Measurements from ENCODE around the gene ATP13A2.
"Not testable (repeated sequence)": the region's sequence is repeated elsewhere in the genome, so short reads cannot be mapped to it uniquely, and the experiment has no call there.

ATP13A2 gene

DNA sequence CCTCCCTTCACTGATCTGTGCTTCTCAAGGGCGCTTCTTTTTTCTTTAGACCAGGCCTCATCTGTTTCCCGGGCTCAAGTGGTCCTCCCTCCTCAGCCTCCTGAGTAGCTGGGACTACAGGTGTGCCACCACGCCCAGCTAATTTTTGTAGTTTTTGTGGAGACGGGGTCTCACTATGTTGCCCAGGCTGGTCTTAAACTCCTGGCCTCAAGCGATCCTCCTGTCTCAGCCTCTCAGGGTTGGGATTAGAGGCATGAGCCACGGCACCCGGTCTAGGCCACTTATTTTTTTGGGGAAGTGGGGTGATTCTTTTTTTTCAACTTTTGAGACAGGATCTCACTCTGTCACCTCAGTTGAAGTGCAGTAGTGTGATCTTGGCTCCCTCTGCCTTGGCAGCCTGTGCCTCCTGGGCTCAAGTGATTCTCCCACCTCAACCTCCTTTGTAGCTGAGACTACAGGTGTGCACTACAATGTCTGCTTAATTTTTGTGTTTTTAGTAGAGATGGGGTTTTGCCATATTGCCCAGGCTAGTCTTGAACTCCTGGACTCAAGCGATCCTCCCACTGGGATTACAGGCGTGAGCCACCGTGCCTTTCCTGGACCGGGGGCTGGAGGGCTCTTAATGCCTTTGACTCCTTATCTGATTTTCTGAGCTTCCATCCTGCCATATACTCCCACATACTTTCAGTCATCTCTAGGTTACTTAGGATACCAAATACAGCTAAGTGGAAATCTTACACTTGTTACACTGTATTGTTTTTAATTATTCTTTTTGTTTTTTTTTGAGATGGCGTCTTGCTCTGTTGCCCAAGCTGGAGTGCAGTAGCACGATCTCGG is 50.2 kb downstream of the ATP13A2 start:
- DNase-seq (ENCODE audit: low read depth in 2 of 2): no peak

DNA sequence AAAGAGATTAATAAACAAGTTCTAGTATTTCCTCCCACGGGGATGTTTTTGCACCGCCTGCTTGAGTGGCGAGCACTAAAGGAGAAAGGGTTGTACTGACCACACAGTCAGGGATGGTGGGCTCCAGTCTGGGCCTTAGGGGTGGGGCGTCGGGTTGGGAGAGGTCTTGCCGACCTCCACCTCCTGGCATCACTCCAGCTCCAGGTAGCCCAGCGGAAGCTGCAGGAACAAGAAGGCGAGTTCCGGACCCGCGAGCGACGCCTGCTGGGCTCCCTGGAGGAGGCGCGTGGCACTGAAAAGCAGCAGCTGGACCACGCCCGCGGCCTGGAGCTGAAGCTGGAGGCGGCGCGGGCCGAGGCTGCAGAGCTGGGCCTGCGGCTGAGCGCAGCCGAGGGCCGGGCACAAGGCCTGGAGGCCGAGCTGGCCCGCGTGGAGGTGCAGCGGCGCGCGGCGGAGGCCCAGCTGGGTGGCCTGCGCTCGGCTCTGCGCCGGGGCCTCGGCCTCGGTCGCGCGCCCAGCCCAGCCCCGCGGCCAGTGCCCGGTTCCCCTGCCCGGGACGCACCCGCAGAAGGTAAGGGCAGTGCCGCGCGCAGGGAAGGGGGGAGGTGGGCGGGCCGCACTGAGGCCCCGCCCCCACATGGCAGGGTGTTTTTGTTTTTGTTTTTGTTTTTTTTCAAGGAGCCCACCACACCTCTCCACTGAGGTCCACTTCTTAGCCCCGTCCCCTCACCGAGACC is 51.0 kb downstream of the ATP13A2 start:
- peak; percentile 42 to 46 for DNase-seq (ENCODE audit: low read depth in 2 of 2)

DNA sequence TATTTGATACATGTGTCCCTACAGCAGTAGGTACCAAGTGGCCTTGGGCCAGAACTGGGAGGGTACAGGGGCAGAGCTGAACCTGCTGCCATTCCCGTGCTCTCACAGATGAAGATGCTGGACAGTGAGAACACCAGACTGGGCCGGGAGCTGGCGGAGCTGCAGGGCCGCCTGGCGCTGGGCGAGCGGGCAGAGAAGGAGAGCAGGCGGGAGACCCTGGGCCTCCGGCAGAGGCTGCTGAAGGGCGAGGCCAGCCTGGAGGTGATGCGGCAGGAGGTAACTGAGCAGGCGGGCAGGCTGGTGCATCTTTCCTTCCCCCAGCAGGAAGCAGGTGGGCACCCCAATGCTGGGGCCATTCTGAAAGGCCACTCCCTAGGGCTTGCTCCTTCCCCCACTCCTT is 53.3 kb downstream of the ATP13A2 start:
- no peak for DNase-seq (ENCODE audit: low read depth in 2 of 2)

DNA sequence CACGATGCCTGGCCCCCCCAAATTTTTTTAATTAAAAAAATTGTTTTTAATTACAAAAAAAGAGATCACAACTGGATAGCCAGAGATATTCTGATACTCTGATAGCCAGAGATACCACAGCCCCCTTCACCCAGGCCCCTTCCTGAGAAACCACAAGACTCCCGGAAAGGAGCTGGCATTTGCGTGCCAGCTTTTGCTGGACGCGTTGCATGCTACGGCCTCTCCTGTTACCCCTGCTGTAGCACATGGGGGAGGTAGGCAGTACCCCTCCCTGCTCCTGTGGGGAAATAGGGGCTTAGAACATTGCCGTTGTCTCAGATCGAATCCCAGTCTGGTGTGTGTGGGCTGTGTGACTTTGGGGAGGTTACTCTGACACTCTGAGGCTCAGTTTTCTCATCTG is 54.0 kb downstream of the ATP13A2 start:
- DNase-seq (ENCODE audit: low read depth in 2 of 2): no peak

DNA sequence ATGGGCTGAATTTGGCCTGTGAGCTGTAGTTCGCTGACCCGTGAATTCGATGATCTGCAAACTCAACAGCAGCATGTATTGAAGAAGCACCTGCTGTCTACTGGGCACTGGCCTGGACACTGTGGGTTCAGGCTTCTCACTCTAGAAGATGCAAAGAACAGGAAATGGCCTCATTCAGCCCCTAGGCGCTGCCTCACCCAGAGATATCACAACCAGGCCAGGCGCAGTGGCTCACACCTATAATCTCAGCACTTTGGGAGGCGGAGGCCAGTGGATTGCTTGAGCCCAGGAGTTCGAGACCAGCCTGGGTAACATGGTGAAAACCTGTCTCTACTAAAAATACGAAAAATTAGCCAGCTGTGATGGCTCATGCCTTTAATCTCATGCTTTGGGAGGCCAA is 55.0 kb downstream of the ATP13A2 start:
- no peak for DNase-seq (ENCODE audit: low read depth in 2 of 2)

DNA sequence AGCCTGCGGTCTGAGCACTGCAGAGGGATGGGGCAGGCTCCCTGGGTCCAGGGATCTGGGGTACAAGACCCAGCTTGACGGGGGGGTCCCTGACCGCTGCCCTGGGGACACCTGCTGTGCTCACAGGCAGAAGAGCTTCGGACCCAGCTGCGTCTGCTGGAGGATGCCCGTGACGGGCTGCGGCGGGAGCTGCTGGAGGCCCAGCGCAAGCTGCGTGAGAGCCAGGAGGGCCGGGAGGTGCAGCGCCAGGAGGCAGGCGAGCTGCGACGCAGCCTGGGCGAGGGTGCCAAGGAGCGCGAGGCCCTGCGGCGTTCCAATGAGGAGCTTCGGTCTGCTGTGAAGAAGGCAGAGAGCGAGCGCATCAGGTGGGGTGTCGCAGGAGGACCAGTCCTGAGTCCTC is 56.5 kb downstream of the ATP13A2 start:
- DNase-seq (ENCODE audit: low read depth in 2 of 2): no peak

DNA sequence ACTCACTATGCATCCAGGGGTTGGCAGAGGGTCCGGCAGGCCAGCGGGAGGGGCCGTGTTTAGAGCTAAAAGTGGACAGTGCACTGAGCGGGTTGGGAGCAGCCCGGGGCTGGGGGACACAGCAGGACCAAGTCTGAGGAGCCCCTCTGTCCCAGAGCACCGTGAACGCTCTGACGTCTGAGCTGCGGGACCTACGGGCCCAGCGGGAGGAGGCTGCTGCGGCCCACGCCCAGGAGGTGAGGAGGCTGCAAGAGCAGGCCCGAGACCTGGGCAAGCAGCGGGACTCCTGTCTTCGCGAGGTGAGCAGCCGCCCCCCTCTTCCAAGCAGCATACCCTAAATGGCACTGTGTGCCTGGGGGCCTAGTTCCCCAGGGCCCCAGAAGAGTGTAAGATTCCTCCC is 57.1 kb downstream of the ATP13A2 start:
- DNase-seq (ENCODE audit: low read depth in 2 of 2): no peak

DNA sequence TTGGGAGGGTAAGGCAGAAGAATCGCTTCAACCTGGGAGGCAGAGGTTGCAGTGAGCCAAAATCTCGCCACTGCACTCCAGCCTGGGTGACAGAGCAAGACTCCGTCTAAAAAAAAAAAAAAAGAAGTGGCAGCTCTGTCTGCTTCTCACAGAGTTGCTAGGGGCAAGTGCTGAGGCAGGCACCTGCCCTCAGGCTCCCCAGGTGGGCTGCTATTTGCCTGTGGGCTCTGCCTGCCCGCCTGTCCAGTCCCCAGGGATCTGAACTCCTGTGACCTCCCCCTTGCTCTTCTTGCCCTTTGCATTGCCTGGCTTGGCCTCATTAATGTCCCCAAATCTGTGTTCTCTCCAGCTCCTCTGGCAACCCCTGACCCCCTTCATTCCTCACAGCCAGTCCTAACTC is 59.4 kb downstream of the ATP13A2 start:
- not testable (repeated sequence) for DNase-seq (ENCODE audit: low read depth in 2 of 2)

DNA sequence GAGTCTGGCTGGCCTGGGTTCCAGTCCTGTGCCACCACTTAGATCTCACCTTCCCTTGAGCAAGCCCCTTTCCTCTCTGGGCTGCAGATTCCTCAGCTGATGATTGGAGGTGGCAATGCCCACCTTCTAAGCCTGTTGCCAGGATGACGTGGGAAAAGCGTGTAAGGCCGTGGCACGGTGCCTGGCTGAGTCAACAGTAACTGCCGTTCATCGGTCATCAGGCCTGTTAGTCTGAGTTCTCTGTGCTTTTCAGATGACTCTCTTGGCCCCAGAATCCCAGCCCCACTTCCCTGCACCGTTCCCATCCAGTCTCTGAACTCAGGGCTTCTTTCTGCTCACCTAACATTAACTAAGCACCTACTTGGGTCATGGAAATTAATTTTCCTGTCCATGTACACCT is 62.7 kb downstream of the ATP13A2 start:
- not testable (repeated sequence) for DNase-seq (ENCODE audit: low read depth in 2 of 2)

DNA sequence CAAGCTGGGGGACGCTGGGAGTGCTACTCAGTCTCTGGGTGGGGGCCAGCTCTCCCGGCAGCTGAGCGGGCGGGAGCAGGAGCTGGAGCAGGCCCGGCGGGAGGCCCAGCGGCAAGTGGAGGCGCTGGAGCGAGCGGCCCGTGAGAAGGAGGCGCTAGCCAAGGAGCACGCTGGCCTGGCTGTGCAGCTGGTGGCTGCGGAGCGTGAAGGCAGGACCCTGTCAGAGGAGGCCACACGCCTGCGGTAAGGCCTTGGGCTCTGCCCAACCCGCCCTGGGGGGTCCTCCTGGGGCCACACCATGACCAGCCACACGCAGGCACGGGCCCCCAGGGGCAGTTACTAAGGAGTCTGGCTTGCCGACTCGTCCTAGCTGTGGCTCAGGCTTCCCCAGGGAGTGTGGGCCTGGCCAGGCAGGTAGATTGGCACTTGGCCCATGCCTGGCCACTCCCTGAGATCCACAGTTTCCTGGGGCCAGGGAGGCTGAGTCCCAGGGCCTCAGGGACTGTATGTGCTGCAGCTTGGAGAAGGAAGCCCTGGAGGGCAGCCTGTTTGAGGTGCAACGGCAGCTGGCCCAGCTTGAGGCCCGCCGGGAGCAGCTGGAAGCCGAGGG is 63.3 kb downstream of the ATP13A2 start:
- DNase-seq (ENCODE audit: low read depth in 2 of 2): not testable (repeated sequence)

DNA sequence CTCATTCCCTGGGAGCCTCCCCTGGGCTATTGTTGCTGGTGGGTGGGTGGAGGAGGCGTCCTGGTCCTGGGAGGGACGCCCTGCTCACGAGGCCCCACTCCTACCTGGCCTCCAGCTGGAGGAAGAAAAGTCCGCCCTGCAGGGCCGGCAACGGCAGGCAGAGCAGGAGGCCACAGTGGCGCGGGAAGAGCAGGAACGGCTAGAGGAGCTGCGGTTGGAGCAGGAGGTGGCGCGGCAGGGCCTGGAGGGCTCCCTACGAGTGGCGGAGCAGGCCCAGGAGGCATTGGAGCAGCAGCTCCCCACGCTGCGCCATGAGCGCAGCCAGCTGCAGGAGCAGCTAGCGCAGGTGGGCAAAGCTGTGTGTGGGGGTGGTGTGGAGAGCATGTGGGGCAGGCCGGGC is 65.1 kb downstream of the ATP13A2 start:
- DNase-seq (ENCODE audit: low read depth in 2 of 2): no peak

DNA sequence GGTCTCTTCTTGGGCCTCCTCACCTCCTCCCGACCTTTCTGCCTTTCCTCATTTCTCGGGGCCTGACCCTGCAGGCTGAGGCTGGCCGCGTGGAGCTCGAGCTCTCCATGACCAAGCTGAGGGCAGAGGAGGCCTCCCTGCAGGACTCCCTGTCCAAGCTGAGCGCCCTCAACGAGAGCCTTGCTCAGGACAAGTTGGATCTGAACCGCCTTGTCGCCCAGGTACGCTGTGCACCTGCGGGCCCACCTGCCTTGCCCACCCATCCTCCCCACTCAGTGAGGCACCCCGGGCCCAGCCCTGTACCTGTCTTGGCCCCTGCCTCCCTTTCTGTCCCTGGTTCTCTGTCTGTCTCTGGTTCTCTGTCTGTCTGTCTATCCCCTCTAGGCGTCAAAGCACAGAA is 65.5 kb downstream of the ATP13A2 start:
- DNase-seq (ENCODE audit: low read depth in 2 of 2): not testable (repeated sequence)

DNA sequence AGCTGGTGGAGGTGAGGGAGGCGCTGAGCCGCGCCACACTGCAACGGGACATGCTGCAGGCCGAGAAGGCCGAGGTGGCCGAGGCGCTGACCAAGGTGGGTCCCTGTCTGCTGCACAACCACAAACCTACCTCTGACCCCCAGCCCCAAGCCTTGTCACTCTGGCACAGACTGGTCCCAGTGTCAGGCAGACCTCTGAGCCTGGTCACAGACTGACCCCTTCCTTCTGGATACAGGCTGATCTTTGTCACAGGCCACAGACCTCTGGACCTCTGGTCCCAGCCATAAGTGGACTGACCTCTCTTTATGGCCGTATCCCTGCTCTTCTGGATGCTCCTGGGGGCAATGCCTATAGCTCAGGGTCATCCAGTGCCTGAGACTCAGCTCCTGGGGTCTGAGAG is 66.2 kb downstream of the ATP13A2 start:
- DNase-seq (ENCODE audit: low read depth in 2 of 2): not testable (repeated sequence)

DNA sequence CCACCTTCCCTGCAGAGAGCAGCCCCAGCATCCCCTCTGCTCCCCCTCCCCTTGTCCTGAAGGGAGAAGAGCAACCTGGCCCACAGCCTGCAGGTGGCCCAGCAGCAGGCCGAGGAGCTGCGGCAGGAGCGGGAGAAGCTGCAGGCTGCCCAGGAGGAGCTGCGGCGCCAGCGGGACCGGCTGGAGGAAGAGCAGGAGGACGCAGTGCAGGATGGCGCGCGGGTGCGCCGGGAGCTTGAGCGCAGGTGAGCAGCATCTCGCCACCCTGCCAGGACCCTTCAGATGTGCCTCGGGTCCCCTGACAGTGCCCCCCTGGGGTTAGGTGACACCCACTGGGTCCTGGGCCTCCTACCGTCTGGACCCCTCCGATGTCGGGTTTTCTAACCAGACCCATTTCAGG is 67.7 kb downstream of the ATP13A2 start:
- no peak for DNase-seq (ENCODE audit: low read depth in 2 of 2)

DNA sequence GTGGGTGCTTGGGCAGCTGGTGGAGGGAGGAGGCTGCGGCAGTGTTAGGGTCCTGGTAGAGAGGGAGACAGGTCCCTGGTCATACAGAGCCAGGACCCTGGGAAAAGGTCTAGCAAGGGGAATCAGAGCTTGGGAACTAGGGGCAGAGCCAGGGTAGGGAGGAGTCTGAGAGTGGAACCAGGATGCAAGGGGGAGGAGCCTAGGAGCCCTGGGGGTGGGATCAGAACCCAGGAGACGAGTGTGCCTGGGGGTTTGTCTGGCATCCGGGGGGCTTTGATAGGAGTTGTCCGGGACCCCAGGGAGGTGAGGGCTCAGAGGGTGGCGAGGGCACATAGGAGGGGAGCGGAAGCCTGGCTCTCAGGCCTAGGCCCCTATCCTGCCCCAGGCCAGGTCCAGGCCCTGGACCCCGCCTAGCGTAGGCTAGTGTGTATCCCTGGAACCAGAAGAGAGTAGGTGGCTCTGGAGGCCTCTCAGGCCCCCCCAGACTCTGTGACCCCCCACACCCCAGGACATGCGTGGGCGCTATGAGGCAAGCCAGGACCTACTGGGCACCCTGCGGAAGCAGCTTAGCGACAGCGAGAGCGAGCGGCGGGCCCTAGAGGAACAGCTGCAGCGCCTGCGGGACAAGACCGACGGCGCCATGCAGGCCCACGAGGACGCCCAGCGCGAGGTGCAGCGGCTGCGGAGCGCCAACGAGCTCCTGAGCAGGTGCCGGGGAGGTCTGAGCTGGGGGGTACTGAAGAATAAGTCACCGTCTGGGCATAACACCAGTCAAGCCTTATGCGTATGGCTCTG is 72.1 kb downstream of the ATP13A2 start:
- DNase-seq (ENCODE audit: low read depth in 2 of 2): not testable (repeated sequence)

DNA sequence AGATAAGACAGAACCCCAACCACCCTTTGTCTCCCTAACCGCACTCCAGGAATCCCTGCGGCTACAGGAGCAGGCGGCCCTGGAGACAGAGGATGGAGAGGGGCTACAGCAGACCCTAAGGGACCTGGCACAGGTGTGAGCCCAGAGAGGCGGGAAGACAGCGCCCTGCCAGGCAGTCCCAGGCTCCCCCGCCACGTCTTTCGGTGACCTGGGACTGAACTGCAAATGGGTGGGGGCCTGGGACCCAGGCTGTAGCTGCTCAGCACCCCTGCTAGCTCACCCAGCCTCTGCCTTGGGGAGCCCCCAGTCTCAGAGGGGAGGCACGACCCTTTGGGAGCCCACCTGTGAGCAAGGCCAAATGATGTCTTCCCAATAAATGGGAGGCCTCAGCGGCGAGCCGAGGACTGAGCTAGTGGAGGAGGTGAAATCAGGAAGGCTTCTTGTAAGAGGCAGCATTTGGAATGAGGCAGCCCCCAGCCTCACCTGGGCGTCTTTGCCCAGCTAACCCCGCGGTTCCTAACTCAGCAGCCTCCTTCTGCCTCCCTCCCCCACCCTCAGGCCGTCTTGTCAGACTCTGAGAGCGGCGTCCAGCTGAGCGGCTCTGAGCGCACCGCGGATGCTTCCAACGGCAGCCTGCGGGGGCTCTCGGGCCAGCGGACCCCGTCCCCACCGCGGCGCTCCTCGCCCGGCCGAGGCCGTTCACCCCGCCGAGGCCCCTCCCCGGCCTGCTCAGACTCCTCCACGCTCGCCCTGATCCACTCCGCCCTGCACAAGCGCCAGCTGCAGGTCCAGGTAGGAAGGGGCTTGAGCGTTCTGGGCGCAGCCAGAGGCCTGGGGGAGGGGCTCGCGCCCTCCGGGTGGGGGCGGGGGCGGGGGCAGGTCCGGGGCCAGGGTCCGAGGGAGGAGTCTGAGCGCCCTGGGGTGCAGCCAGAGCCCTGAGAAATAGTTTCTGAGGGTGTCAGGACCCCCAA is 73.1 kb downstream of the ATP13A2 start:
- DNase-seq (ENCODE audit: low read depth in 2 of 2): no peak

DNA sequence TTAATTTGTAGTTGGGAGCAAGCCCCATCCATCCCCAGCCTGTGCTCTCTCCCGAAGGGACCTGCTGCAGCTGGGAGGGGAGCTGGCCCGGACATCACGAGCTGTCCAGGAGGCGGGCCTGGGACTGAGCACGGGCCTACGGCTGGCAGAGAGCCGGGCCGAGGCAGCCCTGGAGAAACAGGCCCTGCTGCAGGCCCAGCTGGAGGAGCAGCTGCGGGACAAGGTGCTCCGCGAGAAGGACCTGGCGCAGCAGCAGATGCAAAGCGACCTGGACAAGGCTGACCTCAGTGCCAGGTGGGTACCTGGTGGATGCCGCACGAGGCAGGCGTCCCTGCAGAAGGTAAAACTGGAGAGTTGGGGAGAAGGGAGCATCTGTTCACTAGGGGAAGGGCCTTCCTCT is 75.1 kb downstream of the ATP13A2 start:
- not testable (repeated sequence) for DNase-seq (ENCODE audit: low read depth in 2 of 2)

Data from fibroblast of skin of left quadriceps (primary cell).